Thyroid gland (tissue), 4 donors: ENCODE data around the gene GPR143.

ENCODE experiments used
- CTCF ChIP-seq, 6 experiments: fragments of 200-600 bp in 3 of 6; fragments of 450-650 bp in 3 of 6; sonication (generic) in 3 of 6; IDR thresholded peaks; one replicate each; pipeline ENCODE4 v1.5.1; 2016 to 2019; ENCODE audit warnings: antibody characterized with exemption in 6 of 6, mild to moderate bottlenecking in 2 of 6, inconsistent platforms in 1 of 6, moderate library complexity in 1 of 6
- POLR2A ChIP-seq, 2 donors: fragments of 450-650 bp; IDR thresholded peaks; one replicate each; pipeline ENCODE4 v1.6.1; 2017; ENCODE audit warnings: antibody characterized with exemption in 2 of 2, mild to moderate bottlenecking in 2 of 2, moderate library complexity in 1 of 2

GRCh38 chrX:9775930-9776329, 10.3 kb upstream of the GPR143 start:
- TF ChIP-seq CTCF (IDR thresholded peaks at IDR 0.05) (no peak), POLR2A (IDR thresholded peaks at IDR 0.05) (no peak)
